Pulmonary artery endothelial cell (primary cell): ENCODE results near the gene LIPN. TPM values are rescaled to one million over a fixed set of nuclear protein-coding genes. Genes with fewer than 3 reads are reported as not detected.
A peak's percentile ranks its signal among the peaks of the same experiment; 100 is the strongest.

Experiments used
- DNase-seq: peaks from one replicate; pipeline ENCODE4 v3.0.0-alpha.2; 2011; ENCODE audit warnings: low read depth, low spot score
- total RNA-seq: library from RNA; depleted of rRNA; stranded (reverse); fragments of >200 nt; gene quantifications from 2 replicates; pipeline ENCODE4 v1.2.3, GENCODE V29; 2014

LIPN gene
- total RNA-seq, 1 donor from 2014 or later, result not detected

DNA sequence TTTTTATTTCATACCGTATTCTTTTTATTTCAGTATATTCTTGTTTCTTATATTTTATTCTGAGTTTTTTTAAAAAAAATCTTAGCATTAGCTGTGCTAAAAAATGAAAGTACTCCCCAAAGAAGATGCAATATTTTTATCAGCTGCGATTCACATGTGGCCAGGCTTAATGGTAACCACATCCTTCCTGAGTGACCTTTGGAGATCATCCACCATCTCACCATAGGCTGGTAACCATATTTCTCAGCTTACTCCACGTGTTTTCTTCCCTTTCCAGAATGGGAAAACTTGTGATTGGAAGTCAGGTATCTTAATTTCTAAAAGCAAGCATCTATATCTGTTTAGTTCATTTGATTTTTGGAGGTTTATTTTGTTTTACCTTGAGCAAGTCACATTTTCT, 23.9 kb downstream of the LIPN start:
- DNase-seq, result no peak

DNA sequence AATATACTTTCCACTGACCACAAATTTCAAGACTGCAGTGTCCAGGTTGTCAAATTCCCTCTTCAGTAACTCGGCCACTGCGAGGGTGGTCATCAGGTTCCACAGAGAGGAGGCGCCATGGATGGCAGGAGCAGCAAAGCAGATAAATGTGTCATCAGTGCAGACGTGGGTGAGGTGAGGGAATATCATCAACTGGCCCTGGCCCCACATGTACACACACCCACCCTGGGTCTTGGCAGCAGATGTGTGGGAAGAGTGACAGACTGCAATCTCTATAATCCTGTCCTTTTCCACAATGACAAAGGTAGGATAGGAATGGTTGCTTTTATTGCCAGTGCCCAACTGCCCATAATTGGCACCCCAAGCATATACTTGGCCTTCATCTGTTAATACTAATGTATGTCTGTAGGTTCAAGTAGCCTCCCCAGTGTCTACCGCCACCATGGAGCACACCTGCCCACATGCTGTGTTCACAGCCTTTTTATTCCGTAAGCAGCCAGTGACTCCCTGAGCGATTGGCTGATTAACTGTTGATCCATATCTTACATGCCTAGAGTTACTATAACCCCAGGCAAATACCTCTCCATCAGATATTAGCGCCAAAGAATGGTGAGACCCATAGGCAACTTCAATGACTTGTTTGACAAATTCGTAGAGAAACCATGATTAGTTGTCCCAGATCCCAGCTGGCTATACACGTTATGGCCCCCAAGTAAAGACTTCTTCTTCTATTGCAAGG, 26.4 kb downstream of the LIPN start:
- no peak for DNase-seq

- no peak for DNase-seq
Measured at GRCh38 chr10:88787463-88787862, 27.6 kb downstream of the LIPN start.

- no peak for DNase-seq
Measured at GRCh38 chr10:88788924-88789323, 29.1 kb downstream of the LIPN start.

- no peak for DNase-seq
Measured at GRCh38 chr10:88791924-88792323, 32.1 kb downstream of the LIPN start.

- no peak for DNase-seq
Measured at GRCh38 chr10:88792661-88793060, 32.8 kb downstream of the LIPN start.

- DNase-seq, result no peak
Measured at GRCh38 chr10:88793712-88794299, 34.0 kb downstream of the LIPN start.

- DNase-seq, result no peak
Measured at GRCh38 chr10:88794731-88795130, 34.9 kb downstream of the LIPN start.

GRCh38 chr10:88800152-88801125, 40.6 kb downstream of the LIPN start:
- DNase-seq, result no peak

GRCh38 chr10:88802523-88803285, 42.9 kb downstream of the LIPN start, which contains the start of gene LIPM:
Gene LIPM, plus strand, starts transcription at chr10:88802730. Its CDS starts 167 bp downstream, at chr10:88802897.
- DNase-seq, result no peak

DNA sequence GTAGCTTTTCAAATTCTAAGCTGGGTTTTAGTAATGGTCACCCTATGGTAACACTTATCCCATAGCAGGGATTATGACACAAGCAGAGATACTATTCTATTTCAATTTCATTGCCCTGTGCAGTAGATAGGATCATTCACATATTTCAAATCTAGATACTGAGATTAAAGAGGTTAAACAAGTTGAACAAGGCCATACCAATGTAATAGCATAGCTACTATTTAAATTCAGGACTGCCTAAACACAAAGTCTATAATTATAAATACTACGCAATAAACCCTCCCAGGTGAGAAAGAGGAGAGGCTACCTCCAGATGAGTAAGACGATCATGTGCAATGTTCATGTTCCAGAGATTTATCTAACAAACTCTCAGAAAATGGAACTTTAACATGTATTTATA, 43.8 kb downstream of the LIPN start:
- DNase-seq, result no peak

GRCh38 chr10:88804083-88804812, 44.4 kb downstream of the LIPN start:
- DNase-seq, result no peak

DNA sequence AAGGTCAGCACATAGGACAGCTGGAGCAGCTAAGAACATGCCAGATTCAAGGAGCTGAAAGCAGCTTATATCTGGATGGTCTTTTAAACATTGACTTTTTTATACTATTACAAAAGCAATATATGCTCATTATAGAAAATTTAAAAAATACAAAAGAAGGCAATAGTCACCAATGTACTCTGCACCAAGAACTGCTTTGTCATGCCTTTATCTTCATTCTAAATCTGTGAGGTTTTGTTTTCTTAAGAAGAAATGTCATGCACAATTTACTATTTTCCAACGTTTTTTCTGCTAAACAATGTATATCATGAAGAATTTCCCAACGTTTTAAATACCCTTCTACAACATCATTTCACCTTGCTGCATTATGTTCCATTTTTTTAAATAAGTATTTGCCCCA, 45.5 kb downstream of the LIPN start:
- DNase-seq, result no peak

- no peak for DNase-seq
Measured at GRCh38 chr10:88805924-88806323, 46.1 kb downstream of the LIPN start.

DNA sequence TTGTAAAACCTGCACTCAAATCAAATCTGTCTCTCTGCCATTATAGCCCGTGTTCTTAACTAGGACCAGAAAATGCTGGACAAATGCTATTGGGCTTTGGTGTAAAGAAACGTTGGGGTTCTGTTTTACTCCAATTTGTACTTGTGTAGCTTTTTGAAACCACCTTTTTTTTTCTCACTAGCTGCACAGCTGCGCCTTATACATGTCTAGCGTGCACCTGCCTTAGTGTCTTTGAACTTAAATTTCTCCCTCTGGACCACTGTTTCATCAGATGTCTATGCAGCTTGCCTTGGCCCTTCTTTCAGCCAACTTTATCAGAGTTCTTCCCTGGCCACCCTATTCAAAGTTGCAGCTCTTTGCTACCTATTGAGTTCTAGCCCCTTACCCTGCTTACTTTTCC, 49.8 kb downstream of the LIPN start:
- no peak for DNase-seq

DNA sequence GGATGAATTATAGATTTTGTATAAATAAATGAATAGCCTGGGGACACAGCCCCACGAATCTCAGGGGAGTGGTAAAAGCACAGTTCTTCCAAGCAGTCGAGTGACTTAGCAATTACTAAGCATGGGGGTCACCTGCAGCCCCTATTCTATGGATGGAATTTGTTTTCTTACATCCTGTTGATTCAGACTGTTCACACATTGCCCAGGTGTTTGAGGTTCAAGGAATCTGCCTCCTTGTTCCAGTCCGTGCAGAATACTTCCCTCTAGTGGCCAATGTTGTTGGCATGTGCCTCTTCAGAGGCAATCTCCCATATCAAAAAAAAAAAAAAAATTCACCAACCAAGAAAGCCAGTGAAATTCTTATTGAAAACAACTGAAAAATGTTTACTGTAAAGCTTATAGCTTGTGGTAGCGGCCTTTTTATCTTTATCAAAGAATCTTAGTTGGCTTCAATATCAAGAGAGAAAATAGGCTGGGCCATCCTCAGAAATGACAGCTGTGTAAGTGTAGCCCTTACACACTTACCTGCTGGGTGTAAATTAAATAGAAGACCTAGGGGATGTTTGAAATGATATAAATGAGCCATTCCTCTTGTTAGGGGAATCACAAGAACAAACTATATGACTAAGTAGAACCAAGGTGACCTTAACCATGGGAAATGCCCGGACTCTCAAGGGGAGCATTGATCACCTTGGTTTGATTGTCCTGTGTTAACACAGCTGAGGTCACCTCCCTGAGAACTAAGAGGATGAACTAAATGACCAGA, 50.6 kb downstream of the LIPN start:
- peak; percentile 20 for DNase-seq

DNA sequence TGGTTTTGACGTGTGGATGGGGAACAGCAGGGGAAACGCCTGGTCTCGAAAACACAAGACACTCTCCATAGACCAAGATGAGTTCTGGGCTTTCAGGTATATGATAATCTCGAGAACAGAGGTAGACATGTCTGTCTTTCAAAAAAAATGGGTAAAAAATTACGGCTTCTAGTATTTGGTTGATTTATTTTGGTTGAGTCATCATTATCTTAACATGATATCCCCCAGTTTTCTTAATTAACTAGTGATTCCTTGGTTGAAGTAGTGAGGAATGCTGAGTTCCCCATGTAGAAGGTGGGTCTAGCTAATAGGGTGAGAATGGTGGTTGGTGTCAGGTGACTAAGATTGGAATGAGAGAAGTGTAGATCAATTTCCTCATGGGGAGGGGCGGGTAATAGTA, 53.4 kb downstream of the LIPN start:
- DNase-seq, result no peak

DNA sequence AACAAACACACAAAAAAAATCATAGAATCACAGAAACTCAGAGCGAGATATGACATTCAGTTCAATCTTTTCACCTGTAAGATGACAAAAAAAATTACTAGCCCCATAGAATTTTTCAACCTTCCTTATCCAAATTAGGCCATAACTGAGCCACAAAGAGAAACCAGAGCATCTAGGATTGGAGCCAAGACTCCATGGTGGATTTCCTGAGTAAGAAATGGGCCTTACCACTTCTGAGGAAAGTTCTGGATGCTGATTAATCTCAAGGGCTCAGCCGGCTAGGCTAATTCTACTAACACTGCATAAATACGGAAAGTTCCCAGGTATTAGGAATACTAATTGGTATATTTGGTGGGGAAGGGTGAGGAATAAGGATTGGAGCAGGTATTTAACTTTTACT, 59.5 kb downstream of the LIPN start:
- DNase-seq, result no peak

DNA sequence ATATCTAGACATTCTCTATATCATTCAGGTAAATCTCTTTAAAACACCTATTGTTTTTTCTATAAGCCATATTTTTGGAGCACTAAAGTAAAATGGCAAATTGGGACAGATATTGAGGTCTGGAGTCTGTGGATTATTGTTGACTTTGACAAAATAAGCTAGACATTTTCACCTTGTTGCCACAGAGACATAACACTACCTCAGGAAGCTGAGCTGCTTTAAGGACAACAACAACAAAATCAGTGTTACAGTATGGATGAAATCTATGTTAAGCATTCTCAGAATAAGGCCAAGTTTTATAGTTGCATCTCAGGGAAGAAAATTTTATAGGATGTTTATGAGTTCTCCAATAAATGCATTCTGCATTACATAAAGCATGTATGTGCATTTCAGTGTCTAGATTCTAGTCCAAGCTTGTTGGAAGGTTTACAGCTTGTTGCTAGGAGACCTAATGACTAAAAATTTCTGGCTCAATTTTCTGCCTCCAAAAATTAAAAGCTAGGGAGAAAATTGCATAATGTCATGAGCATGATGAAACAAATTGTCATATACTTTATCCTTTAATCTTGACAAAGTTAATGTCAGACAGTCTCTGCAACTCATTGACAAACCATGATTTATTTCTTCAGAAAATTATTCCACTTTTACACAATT, 61.1 kb downstream of the LIPN start:
- DNase-seq, result no peak
